ENCODE results near the gene NUMB.

NUMB gene
- 28.8 to 39.9 (median 34.0) reads per million in 4 donors for total RNA-seq

DNA sequence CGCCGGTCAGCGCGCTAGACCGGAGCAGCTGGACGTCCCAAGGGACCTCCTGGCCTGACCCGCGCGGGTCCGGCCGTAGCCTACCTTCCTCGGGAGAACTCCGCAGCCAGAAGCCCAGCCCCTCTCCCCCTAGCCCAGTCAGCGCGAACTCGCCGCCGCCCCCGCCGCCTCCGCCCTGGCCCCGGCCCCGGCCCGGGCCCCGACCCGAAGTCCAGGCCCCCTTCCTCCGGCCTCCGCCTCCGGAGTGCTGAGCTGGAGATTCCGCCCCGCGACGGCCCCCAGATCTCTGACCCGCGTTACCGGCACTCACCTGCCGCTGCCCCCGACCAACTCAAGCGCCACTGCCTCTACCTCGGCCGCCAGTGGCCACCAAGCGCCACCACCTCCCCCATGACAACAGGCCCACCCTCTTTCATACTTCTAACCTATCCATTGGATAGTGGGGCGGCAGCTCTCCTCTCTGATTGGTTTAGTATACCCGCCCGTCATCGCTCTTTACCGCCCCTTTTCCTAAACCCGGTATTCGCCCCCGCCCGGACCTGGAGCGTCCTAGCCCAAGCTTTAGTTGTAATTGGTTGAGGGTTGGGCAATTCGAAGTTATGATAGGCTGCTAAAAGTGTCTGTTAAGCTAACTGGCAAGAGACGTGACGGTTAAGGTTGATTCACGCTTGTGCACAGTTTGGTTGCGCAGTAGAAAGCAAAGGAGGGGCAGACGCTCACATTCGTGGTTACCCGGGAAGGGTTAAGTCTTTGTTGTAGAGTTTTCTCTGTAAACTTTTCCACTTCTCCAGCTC, at the start of gene NUMB:
NUMB (minus strand) TSS at position 364 of the 794 bp plus-strand sequence. CDS start 102,795 bp downstream, outside the sequence.
- peak; percentile 90 to 99 (median 94) for DNase-seq

- DNase-seq, result peak in 1 of 5 donors; percentile 30
Measured at GRCh38 chr14:73503648-73504047, 45.3 kb upstream of the NUMB start.

DNA sequence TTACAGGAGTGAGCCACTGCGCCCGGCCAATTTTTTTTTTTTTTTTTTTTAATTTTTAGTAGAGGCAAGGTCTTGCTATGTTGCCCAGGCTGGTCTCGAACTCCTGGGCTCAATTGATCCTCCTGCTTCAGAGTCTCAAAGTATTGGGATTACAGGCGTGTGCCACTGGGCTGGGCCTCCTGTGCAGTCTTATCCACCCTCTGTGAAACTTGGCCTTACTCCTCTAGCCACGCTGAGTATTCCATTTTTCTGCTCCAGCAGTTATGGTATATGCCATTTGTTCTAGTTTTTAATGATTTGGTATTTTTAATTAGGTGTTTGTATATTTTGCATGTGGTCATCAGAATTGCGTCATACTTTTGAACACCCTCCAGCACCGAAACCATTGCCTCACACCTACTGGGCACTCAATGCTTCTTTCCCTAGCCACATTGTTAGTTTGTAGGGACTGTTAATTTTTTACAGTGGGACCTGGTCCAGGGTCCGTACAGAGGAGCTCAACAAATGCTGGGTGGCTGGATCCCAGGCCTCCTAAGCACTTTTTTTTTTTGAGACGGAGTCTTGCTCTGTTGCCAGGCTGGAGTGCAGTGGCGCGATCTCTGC, 43.8 kb upstream of the NUMB start:
- DNase-seq, result no peak

GRCh38 chr14:73500360-73500759, 42.0 kb upstream of the NUMB start:
- no peak for DNase-seq

GRCh38 chr14:73494593-73494992, 36.2 kb upstream of the NUMB start:
- DNase-seq, result no peak

DNA sequence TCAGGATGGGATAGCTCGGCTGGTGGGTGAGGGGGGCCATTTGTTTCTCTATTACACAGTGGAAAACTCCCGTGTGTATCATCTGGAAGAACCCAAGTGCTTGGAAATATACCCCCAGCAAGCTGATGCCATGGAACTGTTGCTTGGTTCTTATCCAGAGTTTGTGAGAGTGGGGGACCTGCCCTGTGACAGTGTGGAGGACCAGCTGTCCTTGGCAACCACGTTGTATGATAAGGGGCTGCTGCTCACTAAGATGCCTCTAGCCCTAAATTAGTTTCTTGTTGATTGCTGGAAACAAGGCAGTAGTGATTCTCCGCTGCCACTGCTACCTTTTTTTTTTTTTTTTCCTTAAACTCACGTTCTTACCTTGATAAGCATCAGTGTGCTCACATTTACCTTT, 34.3 kb upstream of the NUMB start:
- no peak for DNase-seq

DNA sequence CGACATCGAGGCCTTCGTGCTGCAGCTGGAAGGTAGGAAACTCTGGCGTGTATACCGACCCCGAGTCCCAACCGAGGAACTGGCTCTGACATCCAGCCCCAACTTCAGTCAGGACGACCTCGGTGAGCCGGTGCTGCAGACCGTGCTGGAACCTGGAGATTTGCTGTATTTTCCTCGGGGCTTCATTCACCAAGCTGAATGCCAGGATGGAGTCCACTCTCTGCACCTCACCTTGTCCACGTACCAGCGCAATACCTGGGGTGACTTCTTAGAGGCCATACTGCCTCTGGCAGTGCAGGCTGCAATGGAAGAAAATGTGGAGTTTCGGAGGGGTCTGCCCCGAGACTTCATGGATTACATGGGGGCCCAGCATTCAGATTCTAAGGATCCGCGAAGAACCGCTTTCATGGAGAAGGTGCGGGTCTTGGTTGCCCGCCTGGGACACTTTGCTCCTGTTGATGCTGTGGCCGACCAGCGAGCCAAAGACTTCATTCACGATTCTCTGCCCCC, 33.8 kb upstream of the NUMB start:
- no peak for DNase-seq

- peak; percentile 49 to 78 (median 61) for DNase-seq
Measured at GRCh38 chr14:73491256-73492042, 33.1 kb upstream of the NUMB start.

DNA sequence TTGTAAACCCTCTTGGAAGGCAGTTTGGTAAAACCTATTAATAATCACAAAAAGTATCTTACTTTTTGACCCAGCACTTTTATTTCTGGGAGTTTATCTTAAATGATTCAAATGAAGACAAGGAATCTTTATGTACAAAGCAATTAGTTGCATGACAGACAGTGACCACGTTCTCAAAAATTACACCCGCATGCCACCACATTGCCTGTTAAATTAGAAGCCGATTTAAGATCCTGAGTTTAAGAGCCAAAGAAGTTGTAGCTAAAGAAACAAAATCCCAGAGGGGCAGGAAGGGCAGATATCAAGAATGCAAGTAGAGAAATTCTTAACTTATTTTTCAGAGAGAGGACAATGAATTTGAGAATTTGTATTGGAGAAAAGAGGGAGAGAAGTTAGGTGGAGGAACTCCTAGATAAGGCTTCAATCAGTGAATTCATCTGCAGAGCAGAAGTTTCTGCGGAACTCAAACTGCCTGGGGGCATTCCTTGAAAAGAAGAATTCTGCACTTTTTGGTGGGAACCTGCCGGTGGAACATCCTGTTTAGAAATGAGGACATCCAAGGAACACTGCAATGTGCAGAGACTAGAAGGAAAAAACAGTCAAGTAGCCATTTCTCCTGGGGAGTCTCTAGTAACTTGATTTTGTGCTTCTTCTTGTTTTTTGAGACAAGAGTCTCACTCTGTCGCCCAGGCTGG, 31.3 kb upstream of the NUMB start:
- no peak for DNase-seq

GRCh38 chr14:73478684-73479083, 20.3 kb upstream of the NUMB start:
- no peak for DNase-seq

GRCh38 chr14:73477618-73478266, 19.4 kb upstream of the NUMB start:
- no peak for DNase-seq

GRCh38 chr14:73476451-73476931, 18.1 kb upstream of the NUMB start:
- no peak for DNase-seq

DNA sequence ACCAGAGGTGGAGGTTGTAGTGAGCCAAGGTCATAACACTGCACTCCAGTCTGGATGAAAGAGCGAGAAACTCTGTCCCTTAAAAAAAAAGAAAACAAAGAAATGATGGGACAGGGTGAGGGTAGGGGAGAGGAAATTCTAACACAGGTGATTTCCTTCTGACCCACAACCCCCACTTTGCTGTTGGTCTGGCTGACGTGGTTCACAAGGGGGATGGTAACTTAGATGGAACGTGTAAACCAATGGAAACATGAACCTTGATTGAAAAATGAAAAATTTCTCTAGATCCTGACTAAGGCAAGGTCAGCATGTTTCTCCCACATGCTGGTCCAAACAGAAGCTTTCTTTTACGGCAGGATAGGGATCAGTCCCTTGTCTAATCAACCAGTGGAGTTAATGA, 16.6 kb upstream of the NUMB start:
- DNase-seq, result no peak

- peak in 1 of 5 donors; percentile 60 for DNase-seq
Measured at GRCh38 chr14:73472185-73473114, 14.1 kb upstream of the NUMB start.

- no peak for DNase-seq
Measured at GRCh38 chr14:73471582-73472184, 13.3 kb upstream of the NUMB start.

GRCh38 chr14:73468828-73469375, 10.6 kb upstream of the NUMB start:
- DNase-seq, result no peak

- no peak for DNase-seq
Measured at GRCh38 chr14:73467800-73468199, 9.5 kb upstream of the NUMB start.

DNA sequence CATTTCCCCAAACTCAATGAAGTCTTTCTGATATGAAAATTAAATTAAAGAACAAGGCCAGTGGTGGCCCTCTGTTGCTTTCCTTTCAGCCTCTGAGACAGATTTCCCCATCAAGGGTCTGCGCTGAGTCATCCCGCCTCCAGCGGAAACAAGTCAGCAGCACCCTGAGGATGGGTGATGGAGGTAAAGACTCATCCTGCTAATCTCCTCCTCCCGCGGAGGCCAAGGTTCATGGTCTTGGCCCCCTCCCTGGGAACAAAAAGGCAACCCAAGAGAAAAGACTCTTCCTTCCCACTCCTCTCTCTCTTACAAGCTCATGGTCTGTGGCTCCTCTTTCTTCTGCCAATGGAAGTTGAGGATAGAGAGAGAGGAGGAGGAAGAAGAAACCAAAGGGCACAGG, 9.0 kb upstream of the NUMB start:
- peak in 1 of 5 donors; percentile 54 for DNase-seq

- no peak for DNase-seq
Measured at GRCh38 chr14:73466861-73467260, 8.5 kb upstream of the NUMB start.
